Hematopoietic multipotent progenitor cell treated with erythropoietin and hydrocortisone succinate and interleukin-3 and kit ligand, for 4 days (in vitro differentiated cells): ENCODE data around the gene HLA-DOB.
"Not testable (repeated sequence)": the region's sequence is repeated elsewhere in the genome, so short reads cannot be mapped to it uniquely, and the experiment has no call there.

Source experiments
- DNase-seq: peaks from one replicate; pipeline ENCODE4 v3.0.0-alpha.2; 2015

Gene HLA-DOB

GRCh38 chr6:32807020-32807580, 9.7 kb downstream of the HLA-DOB start:
- DNase-seq = peak; percentile 21

- DNase-seq = not testable (repeated sequence)
Observed at GRCh38 chr6:32805404-32805803, 11.4 kb downstream of the HLA-DOB start.

GRCh38 chr6:32803416-32803815, 13.4 kb downstream of the HLA-DOB start:
- peak; percentile 18 for DNase-seq

GRCh38 chr6:32799740-32800139, 17.1 kb downstream of the HLA-DOB start:
- DNase-seq = no peak

- peak; percentile 28 for DNase-seq
Observed at GRCh38 chr6:32799168-32799567, 17.6 kb downstream of the HLA-DOB start.

GRCh38 chr6:32796848-32797776, 19.7 kb downstream of the HLA-DOB start:
- DNase-seq = peak; percentile 86

- peak; percentile 72 for DNase-seq
Observed at GRCh38 chr6:32794510-32794909, 22.3 kb downstream of the HLA-DOB start.

GRCh38 chr6:32792901-32793435, 23.8 kb downstream of the HLA-DOB start:
- DNase-seq = no peak

- DNase-seq = no peak
Observed at GRCh38 chr6:32790306-32790705, 26.5 kb downstream of the HLA-DOB start.

GRCh38 chr6:32785781-32786533, 30.8 kb downstream of the HLA-DOB start:
- peak; percentile 84 for DNase-seq

GRCh38 chr6:32782923-32783322, 33.9 kb downstream of the HLA-DOB start:
- DNase-seq = not testable (repeated sequence)

GRCh38 chr6:32779036-32779435, 37.8 kb downstream of the HLA-DOB start:
- DNase-seq = no peak

- DNase-seq = no peak
Observed at GRCh38 chr6:32775071-32775470, 41.7 kb downstream of the HLA-DOB start.

GRCh38 chr6:32774426-32774825, 42.4 kb downstream of the HLA-DOB start:
- DNase-seq = no peak

- peak; percentile 28 for DNase-seq
Observed at GRCh38 chr6:32772656-32773055, 44.1 kb downstream of the HLA-DOB start.

- DNase-seq = no peak
Observed at GRCh38 chr6:32764048-32764447, 52.8 kb downstream of the HLA-DOB start.

- no peak for DNase-seq
Observed at GRCh38 chr6:32763421-32763820, 53.4 kb downstream of the HLA-DOB start, which contains the start of gene HLA-DQB2. Gene HLA-DQB2, minus strand, starts transcription at chr6:32763532. Its CDS starts 62 bp downstream, at chr6:32763470.
